ENCODE results near the gene HDAC9.
"Not testable (repeated sequence)": the region's sequence is repeated elsewhere in the genome, so short reads cannot be mapped to it uniquely, and the experiment has no call there.

Gene HDAC9

GRCh38 chr7:18962031-18962430 is 466.5 kb downstream of the HDAC9 start:
- no peak for DNase-seq (ENCODE audit: low spot score)
- TF ChIP-seq, protein P1, sequence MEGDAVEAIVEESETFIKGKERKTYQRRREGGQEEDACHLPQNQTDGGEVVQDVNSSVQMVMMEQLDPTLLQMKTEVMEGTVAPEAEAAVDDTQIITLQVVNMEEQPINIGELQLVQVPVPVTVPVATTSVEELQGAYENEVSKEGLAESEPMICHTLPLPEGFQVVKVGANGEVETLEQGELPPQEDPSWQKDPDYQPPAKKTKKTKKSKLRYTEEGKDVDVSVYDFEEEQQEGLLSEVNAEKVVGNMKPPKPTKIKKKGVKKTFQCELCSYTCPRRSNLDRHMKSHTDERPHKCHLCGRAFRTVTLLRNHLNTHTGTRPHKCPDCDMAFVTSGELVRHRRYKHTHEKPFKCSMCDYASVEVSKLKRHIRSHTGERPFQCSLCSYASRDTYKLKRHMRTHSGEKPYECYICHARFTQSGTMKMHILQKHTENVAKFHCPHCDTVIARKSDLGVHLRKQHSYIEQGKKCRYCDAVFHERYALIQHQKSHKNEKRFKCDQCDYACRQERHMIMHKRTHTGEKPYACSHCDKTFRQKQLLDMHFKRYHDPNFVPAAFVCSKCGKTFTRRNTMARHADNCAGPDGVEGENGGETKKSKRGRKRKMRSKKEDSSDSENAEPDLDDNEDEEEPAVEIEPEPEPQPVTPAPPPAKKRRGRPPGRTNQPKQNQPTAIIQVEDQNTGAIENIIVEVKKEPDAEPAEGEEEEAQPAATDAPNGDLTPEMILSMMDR (IDR thresholded peaks at IDR 0.05; ENCODE audit: extremely low read depth, missing control alignments), result no peak

GRCh38 chr7:18965657-18966056 is 470.1 kb downstream of the HDAC9 start:
- TF ChIP-seq, protein P1 (IDR thresholded peaks at IDR 0.05; ENCODE audit: extremely low read depth, missing control alignments), result no peak
- DNase-seq (ENCODE audit: low spot score), result no peak

DNA sequence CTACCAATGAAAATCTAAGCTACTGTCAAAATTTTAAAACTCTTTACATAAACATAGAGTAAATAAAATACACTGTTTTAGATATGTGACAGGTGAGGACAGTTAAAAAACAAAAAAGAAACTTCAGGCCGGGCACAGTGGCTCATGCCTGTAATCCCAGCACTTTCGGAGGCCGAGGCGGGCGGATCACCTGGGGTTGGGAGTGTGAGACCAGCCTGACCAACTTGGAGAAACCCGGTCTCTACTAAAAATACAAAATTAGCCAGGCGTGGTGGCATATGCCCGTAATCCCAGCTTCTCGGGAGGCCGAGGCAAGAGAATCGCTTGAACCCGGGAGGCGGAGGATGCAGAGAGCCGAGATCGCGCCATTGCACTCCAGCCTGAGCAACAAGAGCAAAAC is 472.2 kb downstream of the HDAC9 start:
- not testable (repeated sequence) for DNase-seq (ENCODE audit: low spot score)

DNA sequence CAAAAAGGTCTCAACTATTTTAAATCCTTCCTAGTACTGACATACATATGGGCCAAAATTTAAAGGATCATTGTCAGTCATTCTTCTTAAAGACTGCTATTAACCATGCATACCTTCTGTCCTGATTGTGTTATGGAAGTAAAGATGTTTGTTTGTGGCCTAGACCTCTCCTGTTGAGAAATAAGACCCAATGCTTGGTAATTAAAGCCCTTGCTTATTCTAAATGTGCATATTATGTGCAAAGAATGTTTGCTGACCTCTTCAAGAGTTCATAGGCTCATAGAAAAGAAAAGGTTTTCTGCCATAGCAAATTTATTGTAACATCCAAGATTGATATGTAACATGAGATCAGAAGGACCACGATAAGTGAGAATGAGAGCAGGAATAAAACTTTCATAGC is 476.3 kb downstream of the HDAC9 start:
- DNase-seq (ENCODE audit: low spot score), result no peak
- TF ChIP-seq, protein P1 (IDR thresholded peaks at IDR 0.05; ENCODE audit: extremely low read depth, missing control alignments), result no peak

DNA sequence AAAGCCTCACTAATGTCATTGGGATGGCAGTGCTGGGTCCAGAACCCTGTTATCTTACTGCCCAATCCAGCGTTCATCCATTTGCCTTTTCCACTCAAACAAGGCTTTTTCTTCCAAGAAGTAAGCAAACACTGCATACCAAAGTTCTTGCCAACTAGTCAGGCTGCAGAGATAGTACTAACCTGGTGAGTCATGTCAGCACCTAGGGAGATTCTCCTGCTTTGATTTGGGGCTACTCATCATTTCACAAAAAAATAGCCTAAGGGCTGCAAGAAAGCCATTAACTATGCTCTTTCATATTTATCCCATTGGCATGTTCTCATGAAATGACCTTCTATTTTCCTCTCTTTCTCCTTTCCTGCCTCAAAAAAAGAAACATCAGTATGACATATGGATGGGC is 479.3 kb downstream of the HDAC9 start:
- no peak for DNase-seq (ENCODE audit: low spot score)

GRCh38 chr7:18975276-18975675 is 479.7 kb downstream of the HDAC9 start:
- TF ChIP-seq, protein P1 (IDR thresholded peaks at IDR 0.05; ENCODE audit: extremely low read depth, missing control alignments), result no peak
- no peak for DNase-seq (ENCODE audit: low spot score)

More for the DNA sequence above, 479.3 kb downstream of the HDAC9 start:
- TF ChIP-seq, protein P1 (IDR thresholded peaks at IDR 0.05; ENCODE audit: extremely low read depth, missing control alignments), result no peak

DNA sequence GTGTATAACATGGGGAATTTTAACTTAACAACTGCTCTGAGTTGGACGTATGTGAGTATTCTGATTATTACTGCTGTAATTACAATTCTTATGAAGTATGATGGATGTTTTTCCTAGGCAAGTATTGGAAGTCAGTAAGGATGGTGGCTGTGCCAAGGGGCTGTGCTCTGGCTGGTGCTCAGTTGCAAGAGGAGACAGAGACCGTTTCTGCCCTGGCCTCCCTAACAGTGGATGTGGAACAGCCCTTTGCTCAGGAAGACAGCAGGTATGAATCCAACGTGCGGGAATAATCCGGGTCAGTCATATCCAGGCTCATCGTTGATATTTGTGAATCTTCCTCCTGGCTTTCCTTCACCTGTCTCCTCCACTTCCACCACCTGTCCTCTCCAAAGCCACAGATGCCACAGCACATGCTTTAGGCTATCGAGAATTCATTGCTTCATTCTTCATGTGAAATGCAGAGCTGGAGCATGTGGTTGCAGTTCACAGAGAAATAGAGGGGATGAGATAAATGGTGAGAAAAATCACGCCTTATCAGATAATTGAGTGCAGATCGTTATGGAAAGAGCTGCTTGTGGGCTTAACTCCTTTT is 480.2 kb downstream of the HDAC9 start:
- TF ChIP-seq, protein P1 (IDR thresholded peaks at IDR 0.05; ENCODE audit: extremely low read depth, missing control alignments), result no peak
- DNase-seq (ENCODE audit: low spot score), result no peak

- no peak for DNase-seq (ENCODE audit: low spot score)
- TF ChIP-seq, protein P1 (IDR thresholded peaks at IDR 0.05; ENCODE audit: extremely low read depth, missing control alignments), result no peak
These were observed 481.3 kb downstream of the HDAC9 start for GRCh38 chr7:18976715-18977471.
